ENCODE data around the gene IL32.
A peak's percentile ranks its signal among the peaks of the same experiment; 100 is the strongest.

Gene IL32

DNA sequence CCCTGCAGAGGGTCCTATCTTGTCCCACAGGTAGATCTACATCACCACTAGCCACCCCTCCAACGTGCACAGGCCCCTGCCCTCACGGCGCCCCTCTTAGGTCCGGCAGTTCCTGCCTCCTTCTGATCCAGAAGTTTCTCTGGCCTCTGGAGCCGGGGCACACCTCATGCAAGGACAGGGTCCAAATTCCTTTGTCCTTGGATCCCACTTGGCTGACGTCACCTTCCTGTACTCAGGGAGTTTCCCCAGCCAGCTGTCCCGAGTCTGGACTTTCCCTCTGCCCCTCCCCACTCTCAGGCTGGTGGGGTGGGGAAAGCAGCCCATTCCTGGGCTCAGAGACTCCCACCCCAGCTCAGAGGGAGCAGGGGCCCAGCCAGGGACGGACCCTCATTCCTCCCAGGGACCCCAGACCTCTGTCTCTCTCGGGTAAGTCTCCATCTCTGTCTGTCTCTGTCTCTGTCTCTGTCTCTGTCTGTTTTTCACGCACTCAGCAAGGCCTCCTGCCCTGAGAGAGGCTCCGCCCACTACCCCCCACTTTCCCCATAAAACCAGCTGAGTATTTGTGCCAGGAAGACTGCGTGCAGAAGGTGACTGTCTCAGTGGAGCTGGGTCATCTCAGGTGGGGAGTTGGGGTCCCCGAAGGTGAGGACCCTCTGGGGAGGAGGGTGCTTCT lies at the start of gene IL32:
Gene IL32, plus strand, starts transcription at position 572 of the 673 bp plus-strand sequence. CDS start 172 bp downstream, outside the sequence.
- peak; percentile 77 for DNase-seq

DNA sequence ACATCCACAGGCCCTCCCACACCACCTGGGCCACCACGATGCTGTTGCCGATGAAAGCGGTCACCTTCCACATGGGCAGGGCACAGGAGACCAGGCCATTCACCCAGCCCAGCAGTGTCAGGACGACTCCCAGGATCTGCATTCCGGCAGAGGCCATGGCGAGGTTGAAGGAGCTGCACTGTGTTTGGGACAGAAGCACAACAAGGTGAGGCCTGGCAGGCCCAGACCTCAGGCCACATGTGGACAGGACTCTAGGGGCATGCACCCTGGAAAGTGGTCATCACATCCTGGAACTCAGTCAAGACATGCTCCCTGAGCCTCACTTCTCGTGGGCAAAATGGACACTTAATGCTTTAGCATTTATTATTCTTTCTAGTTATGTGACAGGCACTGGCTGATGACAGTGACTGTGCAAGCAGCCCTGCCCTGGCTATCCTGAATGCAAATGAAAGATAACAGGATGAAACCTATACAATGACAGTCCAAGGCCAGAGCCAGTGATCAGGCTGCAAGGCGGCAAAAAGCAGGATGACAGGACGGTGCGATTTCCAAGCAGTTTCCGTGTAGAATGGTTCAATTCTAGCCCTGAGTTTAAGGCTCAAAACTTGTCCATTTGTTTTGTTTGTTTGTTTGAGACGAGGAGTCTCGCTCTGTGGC lies 49.4 kb upstream of the IL32 start:
- no peak for DNase-seq

GRCh38 chr16:3017344-3017743 lies 48.1 kb upstream of the IL32 start:
- no peak for DNase-seq

DNA sequence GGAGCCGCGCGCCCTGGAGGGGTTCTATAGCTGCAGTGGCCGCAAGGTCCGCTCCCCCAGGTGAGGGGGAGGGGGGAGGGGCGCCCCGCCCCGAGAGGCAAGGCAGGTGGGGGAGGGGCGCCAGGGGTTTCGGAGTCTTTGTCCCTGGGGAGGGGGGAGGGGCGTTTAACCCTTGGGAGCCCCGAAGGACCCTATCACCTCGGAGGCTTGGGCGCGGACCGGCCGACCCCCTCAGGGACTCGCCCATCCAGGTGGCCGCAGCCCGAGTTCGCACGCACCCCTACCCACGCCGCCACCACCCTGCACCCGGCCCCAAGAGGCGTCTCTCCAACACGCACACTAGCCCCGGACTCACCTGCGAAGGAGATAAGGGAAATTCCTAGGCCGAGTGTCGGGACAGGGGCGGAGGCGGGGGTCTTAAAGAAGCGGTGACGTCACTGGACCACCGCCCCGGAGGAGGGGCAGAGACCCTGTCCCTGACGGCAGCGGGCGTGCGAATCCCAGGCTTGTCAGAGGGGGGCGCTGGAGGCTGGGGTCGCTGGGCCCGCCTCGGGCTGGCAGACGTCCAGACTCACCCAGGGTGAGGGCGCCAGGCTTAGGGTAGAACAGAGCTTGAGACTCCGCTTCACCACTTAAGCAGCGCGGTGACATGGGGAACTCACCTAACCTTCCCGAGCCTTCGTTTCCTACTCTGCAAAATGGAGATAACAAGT lies 47.5 kb upstream of the IL32 start, which contains the start of gene CLDN6:
Gene CLDN6, minus strand, starts transcription at position 390 of the 713 bp plus-strand sequence. CDS start 2,162 bp downstream, outside the sequence.
- no peak for DNase-seq

- DNase-seq, result no peak
Measured at GRCh38 chr16:3019594-3020246, 45.7 kb upstream of the IL32 start.

DNA sequence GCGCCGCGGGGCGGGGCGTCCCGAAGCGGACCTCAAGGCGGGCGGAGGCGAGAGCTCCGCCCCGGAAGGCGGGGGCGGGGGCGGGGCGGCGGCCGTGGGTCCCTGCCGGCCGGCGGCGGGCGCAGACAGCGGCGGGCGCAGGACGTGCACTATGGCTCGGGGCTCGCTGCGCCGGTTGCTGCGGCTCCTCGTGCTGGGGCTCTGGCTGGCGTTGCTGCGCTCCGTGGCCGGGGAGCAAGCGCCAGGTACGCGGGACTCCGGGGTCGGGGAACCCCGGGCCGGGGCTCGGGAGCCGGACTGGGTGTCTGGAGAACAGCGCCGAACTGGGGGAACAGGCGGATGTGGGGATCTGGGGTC lies 45.2 kb upstream of the IL32 start, which contains the start of gene TNFRSF12A:
Gene TNFRSF12A, plus strand, starts transcription at position 122 of the 357 bp plus-strand sequence. Its CDS starts 30 bp downstream, at position 152.
- peak; percentile 59 for DNase-seq

DNA sequence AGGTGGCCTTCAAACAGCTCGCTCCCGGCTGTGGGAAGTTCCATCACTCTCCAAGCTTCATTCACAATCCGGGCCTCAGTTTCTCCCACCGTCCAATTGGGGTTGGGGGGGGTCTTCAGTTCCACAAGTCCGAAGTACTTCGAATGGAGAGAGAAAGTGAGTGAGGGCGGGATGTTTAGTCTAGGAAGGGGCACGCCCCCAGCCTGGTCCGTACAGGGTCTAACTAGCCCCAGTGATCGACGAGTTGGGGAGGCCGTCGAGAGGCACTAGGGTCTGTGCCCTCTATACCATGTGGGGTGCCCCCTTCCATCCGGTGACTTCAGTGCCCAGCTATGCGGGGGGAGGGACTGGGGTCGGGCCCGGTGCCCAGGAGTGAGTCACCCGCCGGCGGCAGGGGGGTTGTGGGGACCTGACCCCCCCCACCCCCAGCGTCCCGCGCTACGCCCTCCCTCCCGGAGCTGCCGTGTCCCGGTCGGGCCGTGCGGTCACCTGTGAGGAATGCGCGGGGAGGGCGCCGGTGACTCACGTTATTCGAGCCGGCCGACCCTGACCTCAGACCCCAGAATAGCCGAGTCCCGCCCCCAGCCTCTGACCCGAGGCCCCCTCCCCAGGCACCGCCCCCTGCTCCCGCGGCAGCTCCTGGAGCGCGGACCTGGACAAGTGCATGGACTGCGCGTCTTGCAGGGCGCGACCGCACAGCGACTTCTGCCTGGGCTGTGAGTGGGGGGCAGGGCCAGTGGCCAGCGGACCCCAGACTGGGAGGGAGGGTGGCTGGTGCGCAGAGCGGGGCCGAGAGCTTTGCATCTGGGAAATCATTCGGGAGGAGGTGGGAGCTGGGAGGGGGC lies 44.6 kb upstream of the IL32 start:
- peak; percentile 52 for DNase-seq

- peak; percentile 85 for DNase-seq
Measured at GRCh38 chr16:3021449-3022207, 43.8 kb upstream of the IL32 start.

- DNase-seq, result peak; percentile 93
Measured at GRCh38 chr16:3022208-3022683, 43.2 kb upstream of the IL32 start.

- DNase-seq, result peak; percentile 32
Measured at GRCh38 chr16:3022684-3023414, 42.6 kb upstream of the IL32 start.

DNA sequence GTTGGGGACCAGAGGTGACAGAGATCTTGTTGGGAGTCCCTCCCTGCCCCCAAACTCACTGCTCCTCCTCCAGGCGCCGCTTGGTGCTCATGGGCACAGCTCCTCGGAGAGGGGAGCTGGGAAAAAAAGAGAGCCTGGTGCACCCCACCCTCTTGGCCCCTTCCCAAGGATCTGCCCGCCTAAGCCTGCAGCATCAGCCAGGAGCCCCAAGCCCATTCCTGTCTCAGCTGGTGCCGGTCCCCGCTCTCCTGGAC lies 42.1 kb upstream of the IL32 start:
- DNase-seq, result no peak

DNA sequence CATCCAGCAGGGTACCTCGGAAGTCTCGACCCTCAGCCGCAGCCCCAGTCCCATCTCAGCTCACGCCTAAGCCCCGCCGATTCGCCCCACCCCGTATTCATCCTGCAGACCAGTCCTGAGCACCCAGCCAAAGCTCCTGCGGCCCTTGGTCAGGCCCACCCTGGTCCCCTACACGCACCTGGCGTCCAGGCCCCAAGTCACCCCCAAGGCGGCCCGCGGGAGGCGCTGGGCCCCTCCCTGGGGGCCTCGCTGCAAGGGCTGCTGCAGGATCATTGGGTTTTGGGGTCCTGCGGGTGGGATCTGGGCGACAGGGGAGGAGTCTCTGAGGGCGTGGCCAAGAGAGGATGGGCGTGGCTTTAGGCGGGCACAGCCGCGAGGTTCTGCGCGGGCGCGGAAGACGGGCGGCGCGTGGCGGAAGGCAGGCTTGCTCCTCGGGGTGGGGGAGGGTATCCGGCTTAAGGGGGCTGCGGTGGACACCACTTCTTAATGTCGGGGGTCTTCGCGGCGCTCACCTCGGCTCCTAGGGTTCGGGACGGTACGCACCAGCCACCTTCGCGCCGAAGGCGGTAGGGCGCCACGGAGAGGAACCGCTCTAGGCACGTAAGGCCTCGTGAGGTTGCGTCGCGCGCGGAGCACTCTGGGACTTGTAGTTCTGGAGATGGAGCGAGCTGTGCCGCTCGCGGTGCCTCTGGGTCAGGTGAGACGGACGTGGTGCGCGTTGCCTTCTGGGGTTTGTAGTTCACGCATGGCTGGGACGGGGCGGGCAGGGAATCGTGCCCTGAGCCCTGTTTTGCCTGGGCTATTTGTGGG lies 41.6 kb upstream of the IL32 start, which contains the start of the genes HCFC1R1 and THOC6:
Gene HCFC1R1, minus strand, starts transcription at position 274 of the 810 bp plus-strand sequence. Its CDS starts 1 bp downstream, at position 273.
Gene THOC6, plus strand, starts transcription at position 367 of the 810 bp plus-strand sequence. Its CDS starts 292 bp downstream, at position 659.
- DNase-seq, result peak; percentile 96

- DNase-seq, result no peak
Measured at GRCh38 chr16:3025032-3026002, 40.1 kb upstream of the IL32 start.

GRCh38 chr16:3026003-3026378 lies 39.4 kb upstream of the IL32 start:
- no peak for DNase-seq

GRCh38 chr16:3026609-3027488 lies 38.6 kb upstream of the IL32 start:
- no peak for DNase-seq

- no peak for DNase-seq
Measured at GRCh38 chr16:3027489-3027795, 38.0 kb upstream of the IL32 start.

- DNase-seq, result peak; percentile 86
Measured at GRCh38 chr16:3027983-3028715, 37.3 kb upstream of the IL32 start.

Measured in stimulated activated CD4-positive, alpha-beta T cell treated with anti-CD3 and anti-CD28 coated beads, Interleukin-4, amount 100 ng/mL, for 24 hours (primary cell).